Mucosa of rectum (tissue), 2 donors: ENCODE data around the gene NTSR2.

ENCODE experiments used
- H3K27ac ChIP-seq, 2 donors: one replicate each; pipeline ENCODE4 v1.7.0; 2013; ENCODE audit warnings: inconsistent platforms in 2 of 2, low read depth in 2 of 2, low read length in 2 of 2
- H3K27me3 ChIP-seq, 2 donors: one replicate each; pipeline ENCODE4 v1.7.0; 2013; ENCODE audit warnings: low read length in 2 of 2; ENCODE audit not compliant: control insufficient read depth in 2 of 2, insufficient read depth in 2 of 2
- H3K36me3 ChIP-seq, 2 donors: one replicate each; pipeline ENCODE4 v1.7.0; 2013; ENCODE audit warnings: low read length in 2 of 2; ENCODE audit not compliant: control insufficient read depth in 2 of 2, insufficient read depth in 2 of 2
- H3K4me1 ChIP-seq, 2 donors: one replicate each; pipeline ENCODE4 v1.7.0; 2013; ENCODE audit warnings: low read length in 2 of 2, mild to moderate bottlenecking in 1 of 2; ENCODE audit not compliant: control insufficient read depth in 2 of 2, insufficient read depth in 2 of 2
- H3K4me3 ChIP-seq, 2 donors: one replicate each; pipeline ENCODE4 v1.7.0; 2013; ENCODE audit warnings: low read length in 2 of 2
- H3K9ac ChIP-seq, 2 donors: one replicate each; pipeline ENCODE4 v1.7.0; 2013; ENCODE audit warnings: low read length in 2 of 2, low read depth in 1 of 2, mild to moderate bottlenecking in 1 of 2
- H3K9me3 ChIP-seq, 2 donors: one replicate each; pipeline ENCODE4 v1.7.0; 2013; ENCODE audit warnings: low read length in 2 of 2; ENCODE audit not compliant: control insufficient read depth in 2 of 2
- donor health status: healthy.
- donor health status: Normal muscosa, but diverticular disease.

NTSR2 gene

GRCh38 chr2:11617984-11618707 lies 51.8 kb downstream of the NTSR2 start:
- Histone ChIP-seq H3K4me1 (no peaks in the 10 kb centered on the region), H3K27me3 (no peaks in the 10 kb centered on the region), H3K36me3 (no peaks in the 10 kb centered on the region), H3K9me3 (no peaks in the 10 kb centered on the region), H3K9ac (no peak overlapping the region), H3K4me3 (no peak overlapping the region), H3K27ac (no peak overlapping the region)

DNA sequence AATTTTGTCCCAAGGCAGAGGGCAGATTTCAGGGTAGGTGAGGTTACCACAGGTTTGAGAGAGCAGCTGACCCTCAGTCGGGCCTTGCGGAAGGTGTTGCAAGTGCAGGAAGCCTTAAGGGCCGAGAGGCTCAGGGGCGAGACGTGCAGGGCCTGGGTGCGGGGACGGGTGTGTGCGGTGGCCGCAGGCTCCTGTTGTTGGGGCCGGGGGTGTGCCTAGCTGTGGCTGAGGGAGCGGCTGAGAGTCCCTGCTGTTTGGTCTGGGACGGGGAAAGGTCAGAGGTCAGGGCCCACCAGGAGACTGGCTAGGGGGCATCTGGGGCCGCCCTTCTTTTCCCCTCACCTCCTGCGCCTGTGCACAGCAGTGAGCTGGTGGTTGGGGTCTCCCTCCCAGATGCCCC lies 52.5 kb downstream of the NTSR2 start:
- no peaks in the 10 kb centered on the region for H3K36me3 ChIP-seq
- no peaks in the 10 kb centered on the region for H3K9me3 ChIP-seq
- H3K4me1 ChIP-seq = no peaks in the 10 kb centered on the region

DNA sequence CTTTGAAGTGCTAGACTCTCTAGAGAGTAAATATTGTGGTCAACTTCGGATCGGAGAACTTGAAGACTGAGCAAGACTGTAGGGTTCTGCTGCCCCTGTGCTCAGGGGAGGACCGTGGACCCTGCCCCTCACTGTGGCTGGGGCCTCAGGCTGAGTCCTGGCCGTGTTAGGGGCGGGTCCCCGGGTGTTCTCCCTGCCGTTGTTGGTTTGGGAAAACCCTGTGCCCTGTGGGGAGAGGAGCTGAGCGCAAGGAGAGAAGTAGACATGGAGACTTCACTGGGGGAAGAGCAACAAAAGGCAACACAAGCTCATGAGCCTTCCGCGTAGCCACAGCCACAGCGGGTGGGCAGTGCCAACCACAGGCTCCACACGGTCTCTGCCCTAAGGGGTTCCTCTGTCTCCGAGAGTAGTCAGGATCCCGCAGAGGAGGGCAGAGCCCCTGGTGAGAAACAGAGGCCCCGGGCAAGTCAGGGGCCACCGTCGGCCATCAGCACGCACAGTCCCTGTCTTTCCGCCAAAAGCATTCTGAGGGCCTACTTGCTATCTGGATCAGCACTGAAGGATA lies 53.1 kb downstream of the NTSR2 start:
- no peak overlapping the region for H3K9ac ChIP-seq
- H3K36me3 ChIP-seq = no peaks in the 10 kb centered on the region
- H3K4me1 ChIP-seq = no peaks in the 10 kb centered on the region
- H3K9me3 ChIP-seq = no peaks in the 10 kb centered on the region
- H3K27me3 ChIP-seq = no peaks in the 10 kb centered on the region
- no peak overlapping the region for H3K27ac ChIP-seq
- no peak overlapping the region for H3K4me3 ChIP-seq

More for the DNA sequence above, 52.5 kb downstream of the NTSR2 start:
- no peak overlapping the region for H3K4me3 ChIP-seq
- no peaks in the 10 kb centered on the region for H3K27me3 ChIP-seq
- no peak overlapping the region for H3K27ac ChIP-seq
- no peak overlapping the region for H3K9ac ChIP-seq

- H3K9me3 ChIP-seq = no peaks in the 10 kb centered on the region
- no peak overlapping the region for H3K4me3 ChIP-seq
- H3K36me3 ChIP-seq = no peaks in the 10 kb centered on the region
- H3K27me3 ChIP-seq = no peaks in the 10 kb centered on the region
- no peak overlapping the region for H3K9ac ChIP-seq
- no peaks in the 10 kb centered on the region for H3K4me1 ChIP-seq
- no peak overlapping the region for H3K27ac ChIP-seq
Measured at GRCh38 chr2:11616097-11616687, 53.8 kb downstream of the NTSR2 start.

DNA sequence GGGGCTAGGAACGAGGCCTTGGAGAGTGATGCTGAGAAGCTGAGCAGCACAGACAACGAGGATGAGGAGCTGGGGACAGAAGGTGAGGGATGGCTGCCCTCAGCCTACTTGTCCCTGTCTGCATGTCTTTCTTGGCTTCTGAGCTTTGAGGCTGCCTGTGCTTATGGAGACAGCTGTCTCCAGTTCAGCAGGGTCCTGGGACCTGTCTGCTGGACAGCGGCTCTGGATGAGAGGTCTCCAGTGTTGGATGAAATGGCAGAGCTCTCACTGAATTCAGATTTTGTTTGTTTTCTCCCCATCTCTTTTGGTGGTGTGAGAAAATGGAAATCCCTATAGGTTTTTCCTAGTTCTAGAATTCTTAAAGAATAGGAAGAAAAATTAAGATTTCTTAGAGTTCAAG lies 54.8 kb downstream of the NTSR2 start:
- Histone ChIP-seq H3K9ac (no peak overlapping the region), H3K4me1 (no peaks in the 10 kb centered on the region), H3K27ac (no peak overlapping the region), H3K36me3 (no peaks in the 10 kb centered on the region), H3K27me3 (no peaks in the 10 kb centered on the region), H3K4me3 (no peak overlapping the region), H3K9me3 (no peaks in the 10 kb centered on the region)

- H3K9ac ChIP-seq = no peak overlapping the region
Measured at GRCh38 chr2:11613297-11613696, 56.7 kb downstream of the NTSR2 start.

DNA sequence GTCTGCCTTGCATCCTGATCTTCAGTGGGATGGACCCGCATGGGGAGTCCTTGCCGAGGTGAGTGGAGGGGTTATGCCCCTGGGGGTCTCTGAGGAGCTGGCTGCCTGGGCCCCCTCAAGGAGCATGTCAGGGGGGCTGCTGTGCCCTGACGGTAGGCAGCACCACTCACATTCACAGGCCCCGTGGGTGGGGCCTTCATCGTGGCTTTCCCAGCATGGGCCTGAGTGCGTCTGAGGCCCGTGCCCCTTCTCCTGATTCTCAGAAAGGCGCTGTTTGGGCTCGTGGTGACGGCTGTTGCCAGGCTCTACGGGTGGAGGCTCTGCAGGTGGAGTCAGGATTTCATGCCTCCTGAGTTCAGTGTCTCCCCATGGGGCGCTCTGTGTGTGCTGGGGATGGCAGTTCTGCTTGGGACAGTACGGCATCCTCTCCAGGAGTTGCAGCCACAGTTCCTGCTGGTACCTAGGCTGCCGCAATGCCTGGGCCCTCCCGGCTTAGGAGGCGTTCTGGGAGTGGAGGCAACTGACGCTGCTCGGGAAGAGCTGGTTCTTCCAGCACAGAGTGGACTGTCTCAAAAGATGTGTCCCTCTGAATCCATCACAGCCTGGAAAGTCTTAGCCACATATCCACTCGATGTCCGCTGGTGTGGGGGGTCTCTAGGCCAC lies 57.3 kb downstream of the NTSR2 start:
- H3K9me3 ChIP-seq = no peaks in the 10 kb centered on the region
- H3K27ac ChIP-seq = no peak overlapping the region
- no peaks in the 10 kb centered on the region for H3K27me3 ChIP-seq
- H3K4me3 ChIP-seq = no peak overlapping the region
- no peak overlapping the region for H3K9ac ChIP-seq
- H3K36me3 ChIP-seq = no peaks in the 10 kb centered on the region
- no peaks in the 10 kb centered on the region for H3K4me1 ChIP-seq

More at GRCh38 chr2:11613297-11613696, 56.7 kb downstream of the NTSR2 start:
- H3K4me1 ChIP-seq = no peaks in the 10 kb centered on the region
- no peak overlapping the region for H3K4me3 ChIP-seq
- H3K27ac ChIP-seq = no peak overlapping the region
- no peaks in the 10 kb centered on the region for H3K27me3 ChIP-seq
- H3K36me3 ChIP-seq = no peaks in the 10 kb centered on the region
- no peaks in the 10 kb centered on the region for H3K9me3 ChIP-seq

- Histone ChIP-seq H3K27ac (no peak overlapping the region), H3K27me3 (no peaks in the 10 kb centered on the region), H3K4me3 (no peak overlapping the region), H3K4me1 (no peaks in the 10 kb centered on the region), H3K9ac (no peak overlapping the region), H3K9me3 (no peaks in the 10 kb centered on the region), H3K36me3 (no peaks in the 10 kb centered on the region)
Measured at GRCh38 chr2:11611251-11611650, 58.7 kb downstream of the NTSR2 start.

DNA sequence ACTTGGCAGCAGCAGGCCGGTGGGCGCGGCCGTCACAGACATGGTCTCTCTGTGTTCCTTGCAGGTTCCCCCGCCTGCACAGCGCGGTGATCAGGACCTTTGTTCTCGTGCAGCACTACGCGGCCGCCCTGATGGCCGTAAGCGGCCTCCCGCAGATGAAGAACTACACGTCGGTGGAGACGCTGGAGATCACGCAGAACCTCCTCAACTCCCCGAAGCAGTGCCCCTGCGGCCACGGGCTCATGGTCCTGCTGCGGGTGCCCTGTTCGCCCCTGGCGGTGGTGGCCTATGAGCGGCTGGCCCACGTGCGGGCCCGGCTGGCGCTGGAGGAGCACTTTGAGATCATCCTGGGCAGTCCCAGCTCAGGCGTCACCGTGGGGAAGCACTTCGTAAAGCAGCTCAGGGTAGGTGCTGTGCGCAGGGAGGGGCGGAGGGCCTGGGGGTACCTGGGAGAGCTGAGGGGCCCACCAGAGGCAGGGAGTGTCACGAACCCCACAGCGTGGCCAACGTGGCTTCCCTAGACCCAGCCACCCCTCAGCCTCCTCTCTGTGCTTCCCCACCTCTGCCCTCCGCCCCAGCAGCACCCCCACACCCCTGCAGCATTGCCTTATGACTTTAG lies 59.3 kb downstream of the NTSR2 start:
- H3K9me3 ChIP-seq = no peaks in the 10 kb centered on the region
- H3K4me3 ChIP-seq = no peak overlapping the region
- no peaks in the 10 kb centered on the region for H3K4me1 ChIP-seq
- H3K27me3 ChIP-seq = no peaks in the 10 kb centered on the region
- H3K36me3 ChIP-seq = no peaks in the 10 kb centered on the region
- no peak overlapping the region for H3K27ac ChIP-seq
- H3K9ac ChIP-seq = no peak overlapping the region
